ENCODE results near the gene MORN1. TPM values are rescaled to one million over a fixed set of nuclear protein-coding genes. Genes with fewer than 3 reads are reported as not detected.

The MORN1 gene
- total and polyA plus RNA-seq, 2 experiments from 2014 or later: 10.8 to 24.4 TPM

- no peak for DNase-seq (ENCODE audit: low read depth in 1 of 2, low spot score in 1 of 2)
- H3K27ac ChIP-seq: no peak overlapping the region
- no peaks in the 10 kb centered on the region for H3K36me3 ChIP-seq
- no peaks in the 10 kb centered on the region for H3K4me1 ChIP-seq (ENCODE audit: low read depth)
- TF ChIP-seq, protein P1, sequence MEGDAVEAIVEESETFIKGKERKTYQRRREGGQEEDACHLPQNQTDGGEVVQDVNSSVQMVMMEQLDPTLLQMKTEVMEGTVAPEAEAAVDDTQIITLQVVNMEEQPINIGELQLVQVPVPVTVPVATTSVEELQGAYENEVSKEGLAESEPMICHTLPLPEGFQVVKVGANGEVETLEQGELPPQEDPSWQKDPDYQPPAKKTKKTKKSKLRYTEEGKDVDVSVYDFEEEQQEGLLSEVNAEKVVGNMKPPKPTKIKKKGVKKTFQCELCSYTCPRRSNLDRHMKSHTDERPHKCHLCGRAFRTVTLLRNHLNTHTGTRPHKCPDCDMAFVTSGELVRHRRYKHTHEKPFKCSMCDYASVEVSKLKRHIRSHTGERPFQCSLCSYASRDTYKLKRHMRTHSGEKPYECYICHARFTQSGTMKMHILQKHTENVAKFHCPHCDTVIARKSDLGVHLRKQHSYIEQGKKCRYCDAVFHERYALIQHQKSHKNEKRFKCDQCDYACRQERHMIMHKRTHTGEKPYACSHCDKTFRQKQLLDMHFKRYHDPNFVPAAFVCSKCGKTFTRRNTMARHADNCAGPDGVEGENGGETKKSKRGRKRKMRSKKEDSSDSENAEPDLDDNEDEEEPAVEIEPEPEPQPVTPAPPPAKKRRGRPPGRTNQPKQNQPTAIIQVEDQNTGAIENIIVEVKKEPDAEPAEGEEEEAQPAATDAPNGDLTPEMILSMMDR (IDR thresholded peaks at IDR 0.05; ENCODE audit: low read depth, low read length): no peak
- H3K4me3 ChIP-seq: no peak overlapping the region
- H3K27me3 ChIP-seq: no peaks in the 10 kb centered on the region
- H3K9me3 ChIP-seq (ENCODE audit: low read depth): no peaks in the 10 kb centered on the region
Measured at GRCh38 chr1:2348346-2349325, 42.7 kb downstream of the MORN1 start.

DNA sequence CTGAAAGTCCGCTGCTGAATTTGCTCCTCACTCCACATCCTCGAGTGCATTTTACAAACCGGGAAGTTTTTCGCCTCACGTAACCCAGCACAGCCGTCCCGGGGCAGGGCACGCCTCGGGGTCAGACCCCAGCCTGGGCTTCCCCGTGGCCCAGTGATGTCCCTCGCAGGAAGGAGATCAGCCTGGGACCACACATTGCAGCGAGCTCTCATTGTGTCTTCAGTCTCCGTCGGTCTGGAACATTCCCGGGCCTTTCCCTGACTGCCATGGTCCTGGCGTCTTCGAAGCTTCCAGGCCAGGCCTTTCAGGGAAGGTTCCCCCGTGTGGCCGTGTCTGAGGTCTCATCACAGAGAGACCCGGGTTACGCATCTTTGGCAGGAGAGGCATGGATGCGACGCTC is 43.5 kb downstream of the MORN1 start:
- no peak for DNase-seq (ENCODE audit: low read depth in 1 of 2, low spot score in 1 of 2)
- Histone ChIP-seq H3K4me1 (ENCODE audit: low read depth) (no peaks in the 10 kb centered on the region), H3K36me3 (no peaks in the 10 kb centered on the region), H3K4me3 (no peak overlapping the region), H3K9me3 (ENCODE audit: low read depth) (no peaks in the 10 kb centered on the region), H3K27ac (no peak overlapping the region), H3K27me3 (no peaks in the 10 kb centered on the region)
- TF ChIP-seq, protein P1 (IDR thresholded peaks at IDR 0.05; ENCODE audit: low read depth, low read length): no peak

DNA sequence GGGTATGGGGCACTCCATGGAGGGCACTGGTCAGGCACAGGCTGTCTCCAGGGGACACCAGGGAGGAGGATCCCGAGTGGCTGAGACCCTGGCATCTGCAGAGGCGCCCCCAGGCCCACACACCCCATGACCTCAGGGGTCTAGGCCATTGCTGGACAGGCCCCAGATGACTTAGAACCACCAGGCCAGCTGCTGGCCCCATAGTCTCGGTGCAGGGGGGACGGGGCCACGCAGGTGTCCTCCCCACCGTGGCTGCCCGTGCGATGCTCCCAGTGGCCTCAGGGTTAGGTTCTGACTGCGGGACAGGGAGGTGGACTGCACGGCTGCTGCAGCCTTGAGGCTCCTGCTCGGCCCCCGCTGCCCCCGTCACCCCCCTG is 44.0 kb downstream of the MORN1 start:
- H3K36me3 ChIP-seq: no peaks in the 10 kb centered on the region
- no peak overlapping the region for H3K4me3 ChIP-seq
- DNase-seq (ENCODE audit: low read depth in 1 of 2, low spot score in 1 of 2): no peak
- no peak overlapping the region for H3K27ac ChIP-seq
- H3K4me1 ChIP-seq (ENCODE audit: low read depth): no peaks in the 10 kb centered on the region
- TF ChIP-seq, protein P1 (IDR thresholded peaks at IDR 0.05; ENCODE audit: low read depth, low read length): no peak
- no peaks in the 10 kb centered on the region for H3K9me3 ChIP-seq (ENCODE audit: low read depth)
- no peaks in the 10 kb centered on the region for H3K27me3 ChIP-seq

DNA sequence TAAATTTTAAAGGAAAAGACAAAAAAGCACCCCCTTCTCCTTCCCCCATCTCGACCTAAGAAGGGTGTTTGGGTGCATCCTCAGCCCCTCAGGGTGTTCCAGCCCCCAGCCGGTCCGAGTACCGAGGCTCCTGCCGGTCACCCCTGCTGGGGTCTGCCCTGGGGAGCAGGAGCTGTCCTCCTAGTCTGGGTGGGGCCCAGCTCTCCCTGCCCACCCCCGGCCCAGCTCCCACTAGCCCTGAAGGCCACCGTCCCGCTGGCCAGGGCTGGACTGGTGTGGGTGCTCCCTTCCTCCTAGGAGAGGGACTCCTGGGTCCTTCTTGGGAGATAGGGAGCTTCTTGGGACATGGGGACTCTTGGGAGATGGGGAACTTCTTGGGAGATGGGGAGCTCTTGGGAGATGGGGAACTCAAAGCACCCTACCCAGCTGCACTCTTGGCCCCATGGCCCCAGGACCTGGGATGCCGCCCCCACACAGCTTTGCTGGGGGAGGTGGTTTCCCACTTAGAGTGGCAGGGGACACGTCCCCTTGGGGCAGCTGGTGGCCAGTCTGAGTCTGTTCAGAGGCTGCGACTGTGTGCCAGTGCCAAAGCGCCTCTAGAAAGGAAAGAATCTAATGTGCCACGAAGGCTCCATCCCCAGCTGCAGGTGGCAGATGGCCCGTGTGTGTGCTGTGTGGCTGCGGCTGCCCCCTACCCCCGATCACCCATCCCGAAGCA is 44.5 kb downstream of the MORN1 start:
- Histone ChIP-seq H3K27me3 (no peaks in the 10 kb centered on the region), H3K4me1 (ENCODE audit: low read depth) (no peaks in the 10 kb centered on the region), H3K9me3 (ENCODE audit: low read depth) (no peaks in the 10 kb centered on the region), H3K4me3 (no peak overlapping the region), H3K36me3 (no peaks in the 10 kb centered on the region), H3K27ac (no peak overlapping the region)
- TF ChIP-seq, protein P1 (IDR thresholded peaks at IDR 0.05; ENCODE audit: low read depth, low read length): no peak
- no peak for DNase-seq (ENCODE audit: low read depth in 1 of 2, low spot score in 1 of 2)

DNA sequence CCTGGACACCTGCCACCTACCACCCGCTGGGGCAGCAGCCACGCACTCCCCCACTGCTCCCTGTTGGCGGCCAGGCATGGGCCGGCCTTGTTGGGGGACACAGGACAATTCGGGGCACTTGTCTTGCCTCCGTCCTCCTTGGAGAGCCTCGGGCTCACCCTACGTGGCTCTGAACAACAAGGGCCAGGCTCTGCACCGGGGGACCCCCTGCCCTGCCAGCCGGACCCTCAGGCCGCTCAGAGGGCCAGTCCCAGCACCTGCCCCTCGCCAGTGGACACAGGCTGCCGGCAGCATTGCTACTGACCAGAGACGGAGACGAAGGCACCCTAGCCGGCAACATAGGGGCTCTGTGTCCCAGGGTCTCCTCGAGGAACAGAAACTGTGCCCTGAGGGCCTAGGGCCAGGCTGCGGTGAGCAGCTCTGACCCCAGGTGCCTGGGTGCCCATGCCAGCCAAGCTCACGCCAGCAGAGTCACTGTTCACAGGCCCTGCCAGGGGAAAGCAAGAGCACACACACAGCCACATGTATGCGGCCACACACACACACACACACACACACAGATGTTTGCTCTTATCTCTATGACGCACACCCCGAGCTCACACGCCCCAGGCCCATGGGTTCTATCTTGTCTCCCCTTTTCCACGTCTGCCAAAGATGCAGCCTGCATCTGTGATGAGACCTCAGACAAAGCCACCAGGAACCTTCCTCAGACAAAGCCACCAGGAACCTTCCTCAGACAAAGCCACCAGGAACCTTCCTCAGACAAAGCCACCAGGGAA is 45.9 kb downstream of the MORN1 start:
- no peaks in the 10 kb centered on the region for H3K27me3 ChIP-seq
- H3K27ac ChIP-seq: no peak overlapping the region
- no peaks in the 10 kb centered on the region for H3K9me3 ChIP-seq (ENCODE audit: low read depth)
- no peaks in the 10 kb centered on the region for H3K36me3 ChIP-seq
- H3K4me3 ChIP-seq: no peak overlapping the region
- no peaks in the 10 kb centered on the region for H3K4me1 ChIP-seq (ENCODE audit: low read depth)
- DNase-seq (ENCODE audit: low read depth in 1 of 2, low spot score in 1 of 2): no peak
- TF ChIP-seq, protein P1 (IDR thresholded peaks at IDR 0.05; ENCODE audit: low read depth, low read length): no peak

Data from cardiac muscle cell (in vitro differentiated cells and primary cell).